KBM-7 (cell line): ENCODE data around the gene EIF2D.

Experiments used
- DNase-seq: peaks from one replicate; pipeline ENCODE4 v3.0.0-alpha.2; 2015
- in situ Hi-C: fragments of 300-500 bp; cut with MboI; formaldehyde crosslinking; loops from 2 replicates; pipeline ENCODE4 v1.14.3; 2020; ENCODE audit warnings: low sequenced_read_pairs, low pct_unique_long_range_greater_than_20kb, mixed read lengths

Gene EIF2D

GRCh38 chr1:206577626-206578025 is 34.6 kb downstream of the EIF2D start:
- in situ Hi-C loops, result no loop called here
- no peak for DNase-seq

GRCh38 chr1:206575894-206576737 is 36.1 kb downstream of the EIF2D start:
- DNase-seq, result no peak
- in situ Hi-C loops, result no loop called here

- in situ Hi-C loops, result no loop called here
- peak; percentile 97 for DNase-seq
Observed at GRCh38 chr1:206575165-206575893, 36.9 kb downstream of the EIF2D start.

- in situ Hi-C loops, result no loop called here
- DNase-seq, result no peak
Observed at GRCh38 chr1:206573762-206574161, 38.5 kb downstream of the EIF2D start.

- no peak for DNase-seq
- in situ Hi-C loops, result no loop called here
Observed at GRCh38 chr1:206573319-206573718, 38.9 kb downstream of the EIF2D start.

GRCh38 chr1:206572835-206573234 is 39.4 kb downstream of the EIF2D start:
- in situ Hi-C loops, result no loop called here
- no peak for DNase-seq

GRCh38 chr1:206570529-206570928 is 41.7 kb downstream of the EIF2D start:
- in situ Hi-C loops, result no loop called here
- DNase-seq, result no peak

GRCh38 chr1:206569556-206569955 is 42.7 kb downstream of the EIF2D start:
- in situ Hi-C loops, result no loop called here
- no peak for DNase-seq

GRCh38 chr1:206568779-206569352 is 43.4 kb downstream of the EIF2D start:
- in situ Hi-C loops, result no loop called here
- DNase-seq, result no peak

- in situ Hi-C loops, result no loop called here
Observed at GRCh38 chr1:206568256-206568655, 44.0 kb downstream of the EIF2D start.

GRCh38 chr1:206566999-206567398 is 45.3 kb downstream of the EIF2D start:
- in situ Hi-C loops, result no loop called here
- DNase-seq, result no peak

More at GRCh38 chr1:206568256-206568655, 44.0 kb downstream of the EIF2D start:
- no peak for DNase-seq

GRCh38 chr1:206565995-206566394 is 46.3 kb downstream of the EIF2D start:
- no peak for DNase-seq
- in situ Hi-C loops, result no loop called here

GRCh38 chr1:206563367-206564207 is 48.7 kb downstream of the EIF2D start:
- in situ Hi-C loops, result no loop called here
- no peak for DNase-seq

- DNase-seq, result no peak
- in situ Hi-C loops, result no loop called here
Observed at GRCh38 chr1:206560007-206560716, 52.1 kb downstream of the EIF2D start.

- no peak for DNase-seq
- in situ Hi-C loops, result no loop called here
Observed at GRCh38 chr1:206559672-206559995, 52.6 kb downstream of the EIF2D start.

- DNase-seq, result no peak
- in situ Hi-C loops, result no loop called here
Observed at GRCh38 chr1:206558794-206559671, 53.2 kb downstream of the EIF2D start.

- peak; percentile 77 for DNase-seq
- in situ Hi-C loops, result no loop called here
Observed at GRCh38 chr1:206557636-206558473, 54.4 kb downstream of the EIF2D start.
